ENCODE results near the gene TFF3. TPM values are rescaled to one million over a fixed set of nuclear protein-coding genes. Genes with fewer than 3 reads are reported as not detected.

The TFF3 gene
- not detected in 2 replicates for total RNA-seq

GRCh38 chr21:42315296-42315891 is at the start of gene TFF3:
Gene TFF3, minus strand, starts transcription at chr21:42315409. Its CDS starts 35 bp downstream, at chr21:42315374.

GRCh38 chr21:42350927-42351426 is 35.8 kb upstream of the TFF3 start, which contains the start of gene TFF2:
Gene TFF2, minus strand, starts transcription at chr21:42350994. Its CDS starts 37 bp downstream, at chr21:42350957.

Other genes with a start within 250 kb of the TFF3 start
- not detected in 2 replicates for gene UMODL1, start 244.1 kb downstream of the TFF3 start, total RNA-seq
- 2.3 and 7.4 TPM in 2 replicates for gene ABCG1, start 96.3 kb downstream of the TFF3 start, total RNA-seq
- not detected in 2 replicates for gene TFF2, start 35.6 kb upstream of the TFF3 start, total RNA-seq
- gene TFF1, start 51.1 kb upstream of the TFF3 start, total RNA-seq = not detected in 2 replicates
- gene TMPRSS3, start 80.6 kb upstream of the TFF3 start, total RNA-seq = not detected in 2 replicates
- gene UBASH3A, start 88.5 kb upstream of the TFF3 start, total RNA-seq = not detected in 2 replicates
- 1.3 TPM in 1 of 2 replicates, not detected in the other for gene RSPH1, start 180.8 kb upstream of the TFF3 start, total RNA-seq
- 3.9 and 4.9 TPM in 2 replicates for gene SLC37A1, start 198.4 kb upstream of the TFF3 start, total RNA-seq

Data from hair follicular keratinocyte (primary cell).